HS-5 (cell line): Measurements from ENCODE around the gene RBBP8NL.

ENCODE experiments used
- DNase-seq: peaks from one replicate; pipeline ENCODE4 v3.0.0-alpha.2; 2012; ENCODE audit warnings: low read depth

The RBBP8NL gene

GRCh38 chr20:62362991-62363919, 64.1 kb downstream of the RBBP8NL start:
- no peak for DNase-seq

- no peak for DNase-seq
Measured at GRCh38 chr20:62362590-62362940, 64.8 kb downstream of the RBBP8NL start.

GRCh38 chr20:62361799-62362589, 65.3 kb downstream of the RBBP8NL start:
- DNase-seq, result no peak

GRCh38 chr20:62360854-62361798, 66.2 kb downstream of the RBBP8NL start:
- no peak for DNase-seq
